ENCODE measurements around the gene C1orf198. TPM values are rescaled to one million over a fixed set of nuclear protein-coding genes. Genes with fewer than 3 reads are reported as not detected.

Gene C1orf198
- 12.3 and 19.4 TPM in 2 replicates for polyA plus RNA-seq (2012; rRNA removed)
- polyA plus RNA-seq (2012; cell fraction: cytosol; rRNA removed): 12.2 and 15.5 TPM in 2 replicates
- polyA plus RNA-seq (2012; cell fraction: nucleus; rRNA removed): 52.5 and 59.9 TPM in 2 replicates

DNA sequence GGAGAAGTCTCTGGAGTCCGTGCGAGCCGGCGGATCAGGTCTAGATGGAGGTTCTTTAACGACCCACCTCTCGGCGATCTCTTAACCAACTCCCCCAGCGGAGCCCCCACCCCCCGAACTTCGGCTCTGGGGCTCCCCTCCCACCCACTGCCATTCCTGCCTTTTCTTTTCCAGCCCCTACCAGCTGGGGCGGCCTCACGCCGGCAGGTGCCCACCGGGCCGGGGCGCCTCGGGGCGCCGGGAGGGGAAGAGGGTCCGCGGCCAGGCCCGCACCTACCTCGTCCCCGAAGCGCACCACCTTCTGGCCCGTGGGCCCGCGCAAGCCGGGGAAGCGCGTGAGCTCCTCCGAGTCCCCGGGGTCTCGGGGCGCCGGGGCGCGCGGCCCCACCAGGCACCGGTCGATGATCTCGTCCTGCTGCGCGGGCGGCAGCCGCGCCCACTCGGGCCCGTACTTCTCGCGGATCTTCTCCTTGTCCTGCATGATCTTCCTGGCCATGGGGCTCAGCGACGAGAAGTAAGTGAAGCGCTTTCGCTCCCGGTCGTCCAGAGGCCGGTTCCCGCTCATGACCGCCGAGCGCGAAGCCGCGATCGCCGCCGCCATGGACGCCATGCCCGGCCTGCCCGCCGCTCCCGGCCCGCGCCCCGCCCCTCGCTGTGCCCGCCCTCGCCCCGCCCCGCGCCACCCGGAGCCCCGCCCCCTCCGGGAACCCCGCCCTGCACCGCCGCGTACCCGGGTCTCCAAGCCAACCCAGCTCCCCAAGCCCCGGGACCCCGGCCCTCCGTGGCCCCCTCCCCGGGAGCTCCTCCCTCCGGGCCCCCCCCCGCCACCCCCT, at the start of gene C1orf198:
Gene C1orf198, minus strand, starts transcription at position 619 of the 833 bp plus-strand sequence. Its CDS starts 9 bp downstream, at position 610.
- Histone ChIP-seq H3F3A (replicated peaks; ENCODE audit: insufficient read depth) (peaks cover 13% of the 10 kb centered on the region), H3K9ac (peak within 1 kb of the TSS; percentile 81), H3K9me3 (no peaks in the 10 kb centered on the region), H4K20me1 (ENCODE audit: insufficient read depth) (peaks cover 13% of the 10 kb centered on the region), H3K4me2 (peak within 1 kb of the TSS; percentile 96), H3K4me3 (ENCODE audit: low read depth in 2 of 2, low read length in 1 of 2) (peak within 1 kb of the TSS; percentile 66 to 91), H3K4me1 (ENCODE audit: control insufficient read depth in 1 of 2, insufficient read depth in 2 of 2, low read depth in 1 of 2, low read length in 1 of 2) (peaks cover 17 to 21% of the 10 kb centered on the region in 2 experiments), H2AFZ (ENCODE audit: low read depth) (peak within 1 kb of the TSS; percentile 93), H3K27me3 (ENCODE audit: insufficient read depth) (no peaks in the 10 kb centered on the region), H3K36me3 (replicated peaks in 1 of 2; ENCODE audit: control insufficient read depth in 1 of 2, insufficient read depth in 2 of 2, low read length in 1 of 2) (peaks cover 0 to 13% of the 10 kb centered on the region in 2 experiments), H3K79me2 (ENCODE audit: insufficient read depth) (peaks cover 47% of the 10 kb centered on the region; the same call in 1 of the 2 replicates), H3K9me2 (no peaks in the 10 kb centered on the region), H3K27ac (ENCODE audit: low read depth in 2 of 2, low read length in 1 of 2) (peak within 1 kb of the TSS; percentile 56 to 85)
- CTCF ChIA-PET: interaction anchor here (0.6 to 1.4 kb wide), 6 partner anchors 10 to 343 kb away, joined by 3 to 5 read pairs (median 3); no protein-coding TSS in a partner anchor
- 1% methylated on average over 25 of the region's 96 CpGs for WGBS (ENCODE audit: low lambda C conversion rate)
- TF ChIP-seq NFIC (IDR thresholded peaks at IDR 0.05; ENCODE audit: borderline replicate concordance) (no peak), RCOR1 (IDR thresholded peaks at IDR 0.05; ENCODE audit: low read length) (no peak), RAD21 (IDR thresholded peaks at IDR 0.05; ENCODE audit: low read length) (no peak), ELF1 (IDR thresholded peaks at IDR 0.05) (no peak), GABPA (IDR thresholded peaks at IDR 0.05; ENCODE audit: low read depth) (no peak), GATA2 (CRISPR knock-in tag; IDR thresholded peaks at IDR 0.05) (no peak), FOXM1 (IDR thresholded peaks at IDR 0.05; ENCODE audit: low read depth) (no peak), FOSL2 (IDR thresholded peaks at IDR 0.05; ENCODE audit: borderline replicate concordance, low read depth) (no peak), TAF1 (IDR thresholded peaks at IDR 0.05; ENCODE audit: borderline replicate concordance, low read depth, low read length) (peak; percentile 35; the same call in 1 of the 2 replicates), EP300 (IDR thresholded peaks at IDR 0.05; ENCODE audit: borderline replicate concordance in 1 of 2, low read depth in 1 of 2, low read length in 1 of 2) (no peak), NRF1 (IDR thresholded peaks at IDR 0.05; ENCODE audit: low read depth, low read length) (0 out of 2 replicates have a peak, but pooled peaks have one; percentile 17), SMC3 (IDR thresholded peaks at IDR 0.05; ENCODE audit: low read depth, low read length) (no peak), YY1 (IDR thresholded peaks at IDR 0.05; ENCODE audit: low read depth) (peak; percentile 81), POLR2AphosphoS5 (IDR thresholded peaks at IDR 0.05; ENCODE audit: low read depth, low read length) (peak; percentile 72), MXI1 (IDR thresholded peaks at IDR 0.05; ENCODE audit: low read depth, low read length) (peak; percentile 57; the same call in 1 of the 2 replicates)
- TF ChIP-seq, protein P1, sequence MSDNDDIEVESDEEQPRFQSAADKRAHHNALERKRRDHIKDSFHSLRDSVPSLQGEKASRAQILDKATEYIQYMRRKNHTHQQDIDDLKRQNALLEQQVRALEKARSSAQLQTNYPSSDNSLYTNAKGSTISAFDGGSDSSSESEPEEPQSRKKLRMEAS (IDR thresholded peaks at IDR 0.05; ENCODE audit: low read depth): no peak; the same call in 1 of the 2 replicates
- TF ChIP-seq, protein P2, sequence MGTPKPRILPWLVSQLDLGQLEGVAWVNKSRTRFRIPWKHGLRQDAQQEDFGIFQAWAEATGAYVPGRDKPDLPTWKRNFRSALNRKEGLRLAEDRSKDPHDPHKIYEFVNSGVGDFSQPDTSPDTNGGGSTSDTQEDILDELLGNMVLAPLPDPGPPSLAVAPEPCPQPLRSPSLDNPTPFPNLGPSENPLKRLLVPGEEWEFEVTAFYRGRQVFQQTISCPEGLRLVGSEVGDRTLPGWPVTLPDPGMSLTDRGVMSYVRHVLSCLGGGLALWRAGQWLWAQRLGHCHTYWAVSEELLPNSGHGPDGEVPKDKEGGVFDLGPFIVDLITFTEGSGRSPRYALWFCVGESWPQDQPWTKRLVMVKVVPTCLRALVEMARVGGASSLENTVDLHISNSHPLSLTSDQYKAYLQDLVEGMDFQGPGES (IDR thresholded peaks at IDR 0.05; ENCODE audit: low read depth, low read length): no peak
- POLR2A ChIA-PET: interaction anchor here (0.7 to 1.1 kb wide), 6 partner anchors 9 to 226 kb away, joined by 3 to 4 read pairs (median 3); partner anchors contain the start of gene COG2
- peak; percentile 98 for DNase-seq
